GM06990 (cell line): ENCODE data around the gene HACD4.

Experiments
- DNase-seq: peaks from one replicate; pipeline ENCODE4 v3.0.0-alpha.2; 2011; ENCODE audit not compliant: insufficient read length; ENCODE audit errors: extremely low read depth
- H3K27me3 ChIP-seq: replicated peaks from 2 replicates; pipeline ENCODE4 v1.6.0; 2011; ENCODE audit warnings: low read length; ENCODE audit not compliant: control insufficient read depth, insufficient read depth
- H3K36me3 ChIP-seq: 2 replicates; pipeline ENCODE4 v1.5.1; 2011; ENCODE audit warnings: low read length; ENCODE audit not compliant: control insufficient read depth, insufficient read depth
- H3K4me3 ChIP-seq: replicated peaks from 2 replicates; pipeline ENCODE4 v1.5.1; 2011; ENCODE audit warnings: low read depth, mild to moderate bottlenecking, control low read depth, low read length
- CTCF ChIP-seq: IDR thresholded peaks from 2 replicates; pipeline ENCODE4 v1.5.1; 2011; ENCODE audit warnings: low read length, control low read depth, mild to moderate bottlenecking, inconsistent platforms; ENCODE audit not compliant: insufficient read depth, poor library complexity, severe bottlenecking

Gene HACD4

GRCh38 chr9:21043841-21044240 is 12.4 kb upstream of the HACD4 start:
- DNase-seq = no peak
- TF ChIP-seq CTCF = no peak

GRCh38 chr9:21042466-21042865 is 11.0 kb upstream of the HACD4 start:
- TF ChIP-seq CTCF = no peak
- no peak for DNase-seq

More at GRCh38 chr9:21043841-21044240, 12.4 kb upstream of the HACD4 start:
- Histone ChIP-seq H3K36me3 (no peaks in the 10 kb centered on the region), H3K4me3 (no peak overlapping the region), H3K27me3 (no peaks in the 10 kb centered on the region)

GRCh38 chr9:21039302-21039701 is 7.9 kb upstream of the HACD4 start:
- DNase-seq = no peak
- H3K27me3 ChIP-seq = no peaks in the 10 kb centered on the region
- no peak for TF ChIP-seq CTCF

More at GRCh38 chr9:21042466-21042865, 11.0 kb upstream of the HACD4 start:
- Histone ChIP-seq H3K36me3 (no peaks in the 10 kb centered on the region), H3K4me3 (no peak overlapping the region), H3K27me3 (no peaks in the 10 kb centered on the region)

GRCh38 chr9:21037278-21037677 is 5.8 kb upstream of the HACD4 start:
- DNase-seq = no peak
- H3K27me3 ChIP-seq = no peaks in the 10 kb centered on the region
- H3K4me3 ChIP-seq = no peak overlapping the region
- H3K36me3 ChIP-seq = no peaks in the 10 kb centered on the region
- TF ChIP-seq CTCF = no peak

More at GRCh38 chr9:21039302-21039701, 7.9 kb upstream of the HACD4 start:
- Histone ChIP-seq H3K36me3 (no peaks in the 10 kb centered on the region), H3K4me3 (no peak overlapping the region)

- no peak for TF ChIP-seq CTCF
- Histone ChIP-seq H3K27me3 (no peaks in the 10 kb centered on the region), H3K36me3 (no peaks in the 10 kb centered on the region), H3K4me3 (peak overlapping the region; percentile 64)
- no peak for DNase-seq
These were observed 356 bp upstream of the HACD4 start for GRCh38 chr9:21031808-21032183.

GRCh38 chr9:21030389-21031035 is 928 bp downstream of the HACD4 start:
- peak; percentile 26 for DNase-seq
- H3K27me3 ChIP-seq = no peaks in the 10 kb centered on the region
- no peaks in the 10 kb centered on the region for H3K36me3 ChIP-seq
- TF ChIP-seq CTCF = no peak
- H3K4me3 ChIP-seq = peak overlapping the region; percentile 64
